Stomach (tissue), 4 donors: ENCODE results near the gene TM4SF18.

Source experiments
- CTCF ChIP-seq, 7 experiments: fragments of 450-650 bp in 4 of 7; fragments of 200-600 bp in 3 of 7; sonication (generic) in 3 of 7; IDR thresholded peaks; one replicate each; pipeline ENCODE4 v1.5.1; 2016 to 2019; ENCODE audit warnings: antibody characterized with exemption in 7 of 7, control low read depth in 2 of 7, mild to moderate bottlenecking in 1 of 7
- EP300 ChIP-seq: sonication (generic); formaldehyde crosslinking; IDR thresholded peaks from one replicate; pipeline ENCODE4 v1.6.1; 2017; ENCODE audit warnings: antibody characterized with exemption
- POLR2A ChIP-seq, 4 donors: fragments of 450-650 bp; IDR thresholded peaks; one replicate each; pipeline ENCODE4 v1.6.1; 2016; ENCODE audit warnings: antibody characterized with exemption in 4 of 4, control low read depth in 2 of 4, mild to moderate bottlenecking in 1 of 4, moderate library complexity in 1 of 4
- POLR2AphosphoS5 ChIP-seq, 3 donors: sonication (generic); formaldehyde crosslinking; IDR thresholded peaks; one replicate each; pipeline ENCODE4 v1.6.1; 2016; ENCODE audit warnings: antibody characterized with exemption in 3 of 3

- no peak for TF ChIP-seq CTCF (IDR thresholded peaks at IDR 0.05)
- TF ChIP-seq EP300: no peak
- TF ChIP-seq POLR2AphosphoS5 (IDR thresholded peaks at IDR 0.05): peak in 2 of 3 donors; percentile 77 to 90
- TF ChIP-seq POLR2A (IDR thresholded peaks at IDR 0.05): no peak
These were observed 33.3 kb downstream of the TM4SF18 start for GRCh38 chr3:149299938-149300801.
